ENCODE measurements around the gene FNDC7.

FNDC7 gene

GRCh38 chr1:108729481-108729880, 16.8 kb downstream of the FNDC7 start:
- Histone ChIP-seq H3K4me2 (ENCODE audit: low read length, poor library complexity, severe bottlenecking) (no peak overlapping the region), H4K8ac (ENCODE audit: low read length) (no peak overlapping the region), H3K4me3 (ENCODE audit: insufficient read depth in 1 of 2, low read depth in 1 of 2, low read length in 2 of 2) (no peak overlapping the region), H2BK12ac (ENCODE audit: low read length in 2 of 2) (no peak overlapping the region), H4K91ac (ENCODE audit: low read length) (no peak overlapping the region), H2AFZ (ENCODE audit: low read depth, low read length) (no peak overlapping the region), H3K14ac (ENCODE audit: low read length in 2 of 2) (no peak overlapping the region), H2AK5ac (ENCODE audit: low read length, severe bottlenecking) (no peak overlapping the region), H3K23ac (ENCODE audit: low read length in 2 of 2) (no peak overlapping the region), H2BK15ac (ENCODE audit: low read depth, poor library complexity, severe bottlenecking) (no peak overlapping the region), H2BK5ac (ENCODE audit: low read depth, low read length, poor library complexity, severe bottlenecking) (no peak overlapping the region), H3K9ac (ENCODE audit: low read length) (no peak overlapping the region), H3K9me3 (ENCODE audit: control insufficient read depth, low read length) (no peaks in the 10 kb centered on the region), H3K36me3 (ENCODE audit: control insufficient read depth in 1 of 2, insufficient read depth in 2 of 2, low read depth in 1 of 2, low read length in 2 of 2) (no peaks in the 10 kb centered on the region), H3K79me1 (replicated peaks; ENCODE audit: low read length, poor library complexity, severe bottlenecking) (no peaks in the 10 kb centered on the region), H2BK120ac (ENCODE audit: low read depth, low read length) (no peak overlapping the region), H3K27ac (ENCODE audit: low read length, poor library complexity, severe bottlenecking) (no peak overlapping the region), H3K4ac (ENCODE audit: low read depth in 1 of 2, low read length in 2 of 2) (no peak overlapping the region), H3K27me3 (ENCODE audit: control insufficient read depth in 1 of 2, insufficient read depth in 1 of 2, low read length in 2 of 2) (no peaks in the 10 kb centered on the region), H3K18ac (ENCODE audit: low read depth in 1 of 2, low read length in 2 of 2) (no peak overlapping the region), H3K4me1 (ENCODE audit: control insufficient read depth, insufficient read depth, low read depth, low read length) (no peaks in the 10 kb centered on the region)
- no peak for DNase-seq
- WGBS = 96% methylated on average over 4 of the region's 4 CpGs

- no peaks in the 10 kb centered on the region for H3K9me3 ChIP-seq (ENCODE audit: control insufficient read depth, low read length)
- H2BK120ac ChIP-seq (ENCODE audit: low read depth, low read length) = no peak overlapping the region
- no peak for DNase-seq
- no peak overlapping the region for H2BK12ac ChIP-seq (ENCODE audit: low read length in 2 of 2)
- H3K4me3 ChIP-seq (ENCODE audit: insufficient read depth in 1 of 2, low read depth in 1 of 2, low read length in 2 of 2) = no peak overlapping the region
- H2AFZ ChIP-seq (ENCODE audit: low read depth, low read length) = no peak overlapping the region
- H2BK5ac ChIP-seq (ENCODE audit: low read depth, low read length, poor library complexity, severe bottlenecking) = no peak overlapping the region
- peaks cover 0 to 4% of the 10 kb centered on the region in 2 experiments for H3K27me3 ChIP-seq (ENCODE audit: control insufficient read depth in 1 of 2, insufficient read depth in 1 of 2, low read length in 2 of 2)
- no peak overlapping the region for H3K4me2 ChIP-seq (ENCODE audit: low read length, poor library complexity, severe bottlenecking)
- no peak overlapping the region for H4K8ac ChIP-seq (ENCODE audit: low read length)
- H3K27ac ChIP-seq (ENCODE audit: low read length, poor library complexity, severe bottlenecking) = no peak overlapping the region
- H3K79me1 ChIP-seq (replicated peaks; ENCODE audit: low read length, poor library complexity, severe bottlenecking) = no peaks in the 10 kb centered on the region
- no peaks in the 10 kb centered on the region for H3K4me1 ChIP-seq (ENCODE audit: control insufficient read depth, insufficient read depth, low read depth, low read length)
- H4K91ac ChIP-seq (ENCODE audit: low read length) = no peak overlapping the region
- no peak overlapping the region for H3K14ac ChIP-seq (ENCODE audit: low read length in 2 of 2)
- no peak overlapping the region for H3K9ac ChIP-seq (ENCODE audit: low read length)
- no peak overlapping the region for H3K23ac ChIP-seq (ENCODE audit: low read length in 2 of 2)
- no peak overlapping the region for H2BK15ac ChIP-seq (ENCODE audit: low read depth, poor library complexity, severe bottlenecking)
- H3K36me3 ChIP-seq (ENCODE audit: control insufficient read depth in 1 of 2, insufficient read depth in 2 of 2, low read depth in 1 of 2, low read length in 2 of 2) = no peaks in the 10 kb centered on the region
- WGBS = no CpG with 5 or more reads among the region's 1 CpG
- H3K18ac ChIP-seq (ENCODE audit: low read depth in 1 of 2, low read length in 2 of 2) = no peak overlapping the region
- no peak overlapping the region for H2AK5ac ChIP-seq (ENCODE audit: low read length, severe bottlenecking)
- no peak overlapping the region for H3K4ac ChIP-seq (ENCODE audit: low read depth in 1 of 2, low read length in 2 of 2)
Measured at GRCh38 chr1:108732398-108732797, 19.7 kb downstream of the FNDC7 start.

- Histone ChIP-seq H2BK15ac (ENCODE audit: low read depth, poor library complexity, severe bottlenecking) (no peak overlapping the region), H2BK12ac (ENCODE audit: low read length in 2 of 2) (no peak overlapping the region), H3K4me3 (ENCODE audit: insufficient read depth in 1 of 2, low read depth in 1 of 2, low read length in 2 of 2) (no peak overlapping the region), H3K9ac (ENCODE audit: low read length) (no peak overlapping the region), H3K79me1 (replicated peaks; ENCODE audit: low read length, poor library complexity, severe bottlenecking) (no peaks in the 10 kb centered on the region), H3K4ac (ENCODE audit: low read depth in 1 of 2, low read length in 2 of 2) (no peak overlapping the region), H3K9me3 (ENCODE audit: control insufficient read depth, low read length) (no peaks in the 10 kb centered on the region), H3K27me3 (ENCODE audit: control insufficient read depth in 1 of 2, insufficient read depth in 1 of 2, low read length in 2 of 2) (peaks cover 0 to 4% of the 10 kb centered on the region in 2 experiments), H3K14ac (ENCODE audit: low read length in 2 of 2) (no peak overlapping the region), H3K4me1 (ENCODE audit: control insufficient read depth, insufficient read depth, low read depth, low read length) (no peaks in the 10 kb centered on the region), H3K4me2 (ENCODE audit: low read length, poor library complexity, severe bottlenecking) (no peak overlapping the region), H3K36me3 (ENCODE audit: control insufficient read depth in 1 of 2, insufficient read depth in 2 of 2, low read depth in 1 of 2, low read length in 2 of 2) (no peaks in the 10 kb centered on the region), H3K23ac (ENCODE audit: low read length in 2 of 2) (no peak overlapping the region), H2AFZ (ENCODE audit: low read depth, low read length) (no peak overlapping the region), H4K91ac (ENCODE audit: low read length) (no peak overlapping the region), H2BK5ac (ENCODE audit: low read depth, low read length, poor library complexity, severe bottlenecking) (no peak overlapping the region), H4K8ac (ENCODE audit: low read length) (no peak overlapping the region), H2BK120ac (ENCODE audit: low read depth, low read length) (no peak overlapping the region), H3K18ac (ENCODE audit: low read depth in 1 of 2, low read length in 2 of 2) (no peak overlapping the region), H3K27ac (ENCODE audit: low read length, poor library complexity, severe bottlenecking) (no peak overlapping the region), H2AK5ac (ENCODE audit: low read length, severe bottlenecking) (no peak overlapping the region)
- DNase-seq = no peak
- no CpG with 5 or more reads among the region's 1 CpG for WGBS
Measured at GRCh38 chr1:108734171-108734865, 21.6 kb downstream of the FNDC7 start.

GRCh38 chr1:108742253-108742652, 29.5 kb downstream of the FNDC7 start:
- Histone ChIP-seq H2AK5ac (ENCODE audit: low read length, severe bottlenecking) (no peak overlapping the region), H2AFZ (ENCODE audit: low read depth, low read length) (no peak overlapping the region), H3K9ac (ENCODE audit: low read length) (no peak overlapping the region), H2BK15ac (ENCODE audit: low read depth, poor library complexity, severe bottlenecking) (no peak overlapping the region), H3K18ac (ENCODE audit: low read depth in 1 of 2, low read length in 2 of 2) (no peak overlapping the region), H3K4me3 (ENCODE audit: insufficient read depth in 1 of 2, low read depth in 1 of 2, low read length in 2 of 2) (no peak overlapping the region), H3K9me3 (ENCODE audit: control insufficient read depth, low read length) (no peaks in the 10 kb centered on the region), H3K14ac (ENCODE audit: low read length in 2 of 2) (no peak overlapping the region), H3K36me3 (ENCODE audit: control insufficient read depth in 1 of 2, insufficient read depth in 2 of 2, low read depth in 1 of 2, low read length in 2 of 2) (no peaks in the 10 kb centered on the region), H3K4ac (ENCODE audit: low read depth in 1 of 2, low read length in 2 of 2) (no peak overlapping the region), H3K79me1 (replicated peaks; ENCODE audit: low read length, poor library complexity, severe bottlenecking) (no peaks in the 10 kb centered on the region), H2BK12ac (ENCODE audit: low read length in 2 of 2) (no peak overlapping the region), H4K8ac (ENCODE audit: low read length) (no peak overlapping the region), H3K27ac (ENCODE audit: low read length, poor library complexity, severe bottlenecking) (no peak overlapping the region), H3K23ac (ENCODE audit: low read length in 2 of 2) (no peak overlapping the region), H2BK120ac (ENCODE audit: low read depth, low read length) (no peak overlapping the region), H3K4me2 (ENCODE audit: low read length, poor library complexity, severe bottlenecking) (no peak overlapping the region), H3K4me1 (ENCODE audit: control insufficient read depth, insufficient read depth, low read depth, low read length) (no peaks in the 10 kb centered on the region), H3K27me3 (ENCODE audit: control insufficient read depth in 1 of 2, insufficient read depth in 1 of 2, low read length in 2 of 2) (no peaks in the 10 kb centered on the region), H4K91ac (ENCODE audit: low read length) (no peak overlapping the region), H2BK5ac (ENCODE audit: low read depth, low read length, poor library complexity, severe bottlenecking) (no peak overlapping the region)
- WGBS = 90% methylated on average over 5 of the region's 6 CpGs
- no peak for DNase-seq
